Measurements from ENCODE around the gene MRM3.
"Not testable (repeated sequence)": the region's sequence is repeated elsewhere in the genome, so short reads cannot be mapped to it uniquely, and the experiment has no call there.

The MRM3 gene

DNA sequence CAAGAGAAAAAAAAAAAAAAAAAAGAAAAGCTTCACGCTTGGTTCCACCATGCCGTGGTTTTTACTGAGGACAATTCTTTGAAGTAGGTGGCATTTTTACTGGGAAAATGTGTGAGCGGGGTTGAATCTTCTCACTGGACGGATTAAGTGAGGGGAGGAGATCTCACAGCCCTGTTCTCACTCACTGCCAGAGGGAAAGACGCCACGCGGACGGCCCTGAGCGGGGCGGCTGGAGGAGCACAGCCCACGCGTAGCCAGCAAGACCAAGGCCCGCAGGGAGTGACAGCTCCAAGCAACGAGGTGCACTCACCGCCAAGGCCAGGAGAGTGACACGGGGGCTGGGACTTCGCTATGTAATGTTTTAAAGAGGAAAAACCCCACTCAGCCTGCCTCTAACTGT lies 43.1 kb downstream of the MRM3 start:
- DNase-seq (ENCODE audit: low read depth): no peak

GRCh38 chr17:826778-827177 lies 44.6 kb downstream of the MRM3 start:
- DNase-seq (ENCODE audit: low read depth): no peak

DNA sequence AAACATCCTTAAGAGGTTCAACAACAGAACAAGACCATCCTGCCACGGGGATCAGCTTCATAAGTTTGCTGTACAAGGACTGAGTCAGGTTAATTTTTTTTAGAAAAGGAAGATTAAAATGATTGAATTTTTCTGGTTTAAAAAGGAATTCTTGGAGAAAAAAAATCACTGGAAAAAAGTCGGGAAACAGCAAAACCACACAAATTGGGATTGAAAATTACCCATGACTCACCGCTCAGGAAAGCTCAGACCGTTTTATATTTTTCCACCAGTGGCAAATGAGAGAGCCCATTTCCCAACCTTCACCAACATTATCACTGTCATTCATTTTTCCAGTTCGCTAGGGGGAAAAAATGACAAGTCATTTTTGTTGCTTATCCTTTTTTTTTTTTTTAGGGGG lies 46.6 kb downstream of the MRM3 start:
- DNase-seq (ENCODE audit: low read depth): no peak

DNA sequence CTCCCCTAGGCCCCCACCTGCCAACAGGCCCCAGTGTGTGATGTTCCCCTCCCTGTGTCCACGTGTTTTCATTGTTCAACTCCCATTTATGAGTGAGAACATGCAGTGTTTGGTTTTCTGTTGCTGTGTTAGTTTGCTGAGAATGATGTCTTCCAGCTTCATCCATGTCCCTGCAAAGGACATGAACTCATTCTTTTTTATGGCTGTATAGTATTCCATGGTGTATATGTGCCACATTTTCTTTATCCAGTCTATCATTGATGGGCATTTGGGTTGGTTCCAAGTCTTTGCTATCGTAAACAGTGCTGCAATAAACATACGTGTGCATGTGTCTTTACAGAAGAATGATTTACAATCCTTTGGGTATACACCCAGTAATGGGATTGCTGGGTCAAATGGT lies 47.5 kb downstream of the MRM3 start:
- not testable (repeated sequence) for DNase-seq (ENCODE audit: low read depth)

GRCh38 chr17:830381-830780 lies 48.2 kb downstream of the MRM3 start:
- DNase-seq (ENCODE audit: low read depth): no peak

DNA sequence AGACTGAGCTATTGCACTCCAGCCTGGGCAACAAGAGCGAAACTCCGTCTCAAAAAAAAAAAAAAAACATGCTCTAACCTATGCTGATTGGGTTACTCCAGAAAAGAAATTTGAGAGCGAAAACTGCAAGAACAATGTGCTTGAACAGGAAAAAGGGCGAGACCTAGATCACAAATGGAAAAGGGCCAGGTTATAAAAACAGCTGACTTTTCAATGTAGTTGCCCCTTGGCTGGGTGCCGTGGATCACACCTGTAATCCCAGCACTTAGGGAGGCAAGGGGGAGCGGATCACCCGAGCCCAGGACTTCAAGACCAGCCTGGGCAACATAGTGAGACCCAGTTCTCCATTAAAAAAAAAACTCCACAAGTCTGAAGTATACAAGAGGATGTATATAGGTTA lies 48.8 kb downstream of the MRM3 start:
- DNase-seq (ENCODE audit: low read depth): no peak

- DNase-seq (ENCODE audit: low read depth): no peak
These were observed 52.0 kb downstream of the MRM3 start for GRCh38 chr17:834136-834535.

DNA sequence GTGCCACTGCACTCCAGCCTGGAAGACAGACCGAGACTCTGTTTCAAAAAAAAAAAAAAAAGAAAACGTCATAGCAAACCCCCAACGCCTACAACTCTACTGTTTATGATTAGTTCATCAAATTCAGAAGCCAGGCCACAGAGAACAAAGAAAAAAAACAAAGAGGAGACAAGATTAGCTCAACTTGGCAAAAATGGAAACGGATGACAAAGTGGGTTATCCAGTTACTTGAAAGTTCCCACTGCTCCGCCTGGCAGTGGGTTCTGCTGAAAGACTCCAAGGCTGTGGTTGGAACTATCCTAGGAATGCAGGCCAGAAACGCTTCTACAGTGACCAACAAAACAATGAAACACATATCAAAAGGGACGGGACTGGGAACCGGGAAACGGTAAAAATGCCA lies 53.1 kb downstream of the MRM3 start:
- no peak for DNase-seq (ENCODE audit: low read depth)

DNA sequence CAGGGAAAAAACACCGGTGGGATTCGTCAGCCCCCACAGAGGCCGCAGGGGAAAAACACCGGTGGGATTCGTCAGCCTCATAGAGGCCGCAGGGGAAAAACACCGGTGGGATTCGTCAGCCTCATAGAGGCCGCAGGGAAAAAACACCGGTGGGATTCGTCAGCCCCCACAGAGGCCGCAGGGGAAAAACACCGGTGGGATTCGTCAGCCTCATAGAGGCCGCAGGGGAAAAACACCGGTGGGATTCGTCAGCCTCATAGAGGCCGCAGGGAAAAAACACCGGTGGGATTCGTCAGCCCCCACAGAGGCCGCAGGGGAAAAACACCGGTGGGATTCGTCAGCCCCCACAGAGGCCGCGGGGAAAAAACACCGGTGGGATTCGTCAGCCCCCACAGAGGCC lies 53.6 kb downstream of the MRM3 start:
- not testable (repeated sequence) for DNase-seq (ENCODE audit: low read depth)

DNA sequence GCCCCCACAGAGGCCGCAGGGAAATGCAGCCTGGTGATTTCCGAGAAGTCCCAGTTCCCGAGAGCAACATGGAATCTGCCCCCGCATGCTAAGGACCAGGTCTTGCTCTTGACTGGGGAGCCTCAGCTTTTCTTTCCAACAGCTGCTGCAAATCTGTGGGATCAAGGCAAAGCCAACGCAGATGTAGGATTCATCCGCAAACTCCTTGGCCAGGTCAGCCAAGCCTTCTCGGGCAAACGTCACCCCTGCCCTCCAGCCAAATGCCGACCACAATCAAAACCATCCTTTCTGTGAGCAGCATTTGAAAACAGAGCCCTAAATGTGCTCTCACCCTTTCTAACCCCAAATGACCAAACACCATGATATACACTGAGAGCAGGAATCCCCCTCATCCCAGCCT lies 54.0 kb downstream of the MRM3 start:
- no peak for DNase-seq (ENCODE audit: low read depth)

GRCh38 chr17:838486-838885 lies 56.3 kb downstream of the MRM3 start:
- DNase-seq (ENCODE audit: low read depth): no peak

DNA sequence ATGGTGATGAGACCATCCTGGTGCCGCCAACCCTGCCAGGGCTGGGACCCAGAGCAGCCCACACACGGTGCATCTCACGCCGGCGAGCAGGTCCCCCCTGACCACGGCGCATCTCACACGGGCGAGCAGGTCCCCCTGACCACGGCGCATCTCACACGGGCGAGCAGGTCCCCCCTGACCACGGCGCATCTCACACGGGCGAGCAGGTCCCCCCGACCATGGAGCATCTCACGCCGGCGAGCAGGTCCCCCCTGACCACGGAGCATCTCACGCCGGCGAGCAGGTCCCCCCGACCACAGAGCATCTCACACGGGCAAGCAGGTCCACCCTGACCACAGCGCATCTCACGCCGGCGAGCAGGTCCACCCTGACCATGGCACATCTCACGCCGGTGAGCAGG lies 59.2 kb downstream of the MRM3 start:
- DNase-seq (ENCODE audit: low read depth): no peak

All from activated T-helper 1 cell treated with Interleukin-2 at 50 U/mL for 16 hours (primary cell).